Esophagus muscularis mucosa (tissue), 4 donors: ENCODE data around the gene ZBTB46.

Experiments
- EP300 ChIP-seq: sonication (generic); formaldehyde crosslinking; IDR thresholded peaks from one replicate; pipeline ENCODE4 v1.6.1; 2017; ENCODE audit warnings: antibody characterized with exemption
- POLR2A ChIP-seq: fragments of 450-650 bp; IDR thresholded peaks from one replicate; pipeline ENCODE4 v1.6.1; 2017; ENCODE audit warnings: antibody characterized with exemption, moderate library complexity, mild to moderate bottlenecking, low read depth
- POLR2AphosphoS5 ChIP-seq, 2 donors: sonication (generic); formaldehyde crosslinking; IDR thresholded peaks; one replicate each; pipeline ENCODE4 v1.6.1; 2017; ENCODE audit warnings: antibody characterized with exemption in 2 of 2
- TF ChIP-seq, protein P1 (sequence below), 3 experiments: fragments of 200-600 bp in 2 of 3; fragments of 450-650 bp in 1 of 3; sonication (generic) in 2 of 3; IDR thresholded peaks; one replicate each; pipeline ENCODE4 v1.5.1; 2017 to 2019; ENCODE audit warnings: antibody characterized with exemption in 3 of 3, mild to moderate bottlenecking in 2 of 3, moderate library complexity in 1 of 3

DNA sequence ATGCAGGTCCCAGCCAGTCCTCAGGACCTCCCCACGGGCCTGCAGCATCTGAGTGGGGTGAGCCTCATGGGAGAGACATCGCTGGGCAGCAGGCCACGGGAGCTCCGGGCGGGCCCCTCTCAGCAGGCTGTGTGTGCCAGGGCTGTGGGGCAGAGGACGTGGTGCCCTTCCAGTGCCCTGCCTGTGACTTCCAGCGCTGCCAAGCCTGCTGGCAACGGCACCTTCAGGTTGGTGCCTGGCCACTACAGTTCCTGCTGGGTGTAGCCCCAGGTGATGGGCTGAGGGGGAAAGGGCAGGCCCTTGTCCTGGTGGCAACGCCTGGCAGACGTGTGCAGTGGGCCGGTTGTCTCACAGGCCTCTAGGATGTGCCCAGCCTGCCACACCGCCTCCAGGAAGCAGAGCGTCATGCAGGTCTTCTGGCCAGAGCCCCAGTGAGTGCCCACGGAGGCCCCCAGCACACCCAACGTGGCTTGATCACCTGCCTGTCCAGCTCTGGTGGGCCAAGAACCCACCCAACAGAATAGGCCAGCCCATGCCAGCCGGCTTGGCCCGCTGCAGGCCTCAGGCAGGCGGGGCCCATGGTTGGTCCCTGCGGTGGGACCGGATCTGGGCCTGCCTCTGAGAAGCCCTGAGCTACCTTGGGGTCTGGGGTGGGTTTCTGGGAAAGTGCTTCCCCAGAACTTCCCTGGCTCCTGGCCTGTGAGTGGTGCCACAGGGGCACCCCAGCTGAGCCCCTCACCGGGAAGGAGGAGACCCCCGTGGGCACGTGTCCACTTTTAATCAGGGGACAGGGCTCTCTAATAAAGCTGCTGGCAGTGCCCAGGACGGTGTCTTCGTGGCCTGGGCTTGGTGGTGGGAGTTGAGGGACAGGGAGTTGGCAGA is 135.4 kb downstream of the ZBTB46 start:
- TF ChIP-seq, protein P1, sequence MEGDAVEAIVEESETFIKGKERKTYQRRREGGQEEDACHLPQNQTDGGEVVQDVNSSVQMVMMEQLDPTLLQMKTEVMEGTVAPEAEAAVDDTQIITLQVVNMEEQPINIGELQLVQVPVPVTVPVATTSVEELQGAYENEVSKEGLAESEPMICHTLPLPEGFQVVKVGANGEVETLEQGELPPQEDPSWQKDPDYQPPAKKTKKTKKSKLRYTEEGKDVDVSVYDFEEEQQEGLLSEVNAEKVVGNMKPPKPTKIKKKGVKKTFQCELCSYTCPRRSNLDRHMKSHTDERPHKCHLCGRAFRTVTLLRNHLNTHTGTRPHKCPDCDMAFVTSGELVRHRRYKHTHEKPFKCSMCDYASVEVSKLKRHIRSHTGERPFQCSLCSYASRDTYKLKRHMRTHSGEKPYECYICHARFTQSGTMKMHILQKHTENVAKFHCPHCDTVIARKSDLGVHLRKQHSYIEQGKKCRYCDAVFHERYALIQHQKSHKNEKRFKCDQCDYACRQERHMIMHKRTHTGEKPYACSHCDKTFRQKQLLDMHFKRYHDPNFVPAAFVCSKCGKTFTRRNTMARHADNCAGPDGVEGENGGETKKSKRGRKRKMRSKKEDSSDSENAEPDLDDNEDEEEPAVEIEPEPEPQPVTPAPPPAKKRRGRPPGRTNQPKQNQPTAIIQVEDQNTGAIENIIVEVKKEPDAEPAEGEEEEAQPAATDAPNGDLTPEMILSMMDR (IDR thresholded peaks at IDR 0.05): no peak
- no peak for TF ChIP-seq POLR2A
- no peak for TF ChIP-seq POLR2AphosphoS5 (IDR thresholded peaks at IDR 0.05)
- TF ChIP-seq EP300: no peak
